NT2/D1 (cell line): ENCODE data around the gene ARPC2.

Experiments used
- YY1 ChIP-seq: IDR thresholded peaks from 2 replicates; pipeline ENCODE4 v1.6.1; 2011; ENCODE audit not compliant: insufficient read length, insufficient read depth
- ZNF274 ChIP-seq: IDR thresholded peaks from 2 replicates; pipeline ENCODE4 v1.6.1; 2011; ENCODE audit warnings: mild to moderate bottlenecking, low read depth, low read length

DNA sequence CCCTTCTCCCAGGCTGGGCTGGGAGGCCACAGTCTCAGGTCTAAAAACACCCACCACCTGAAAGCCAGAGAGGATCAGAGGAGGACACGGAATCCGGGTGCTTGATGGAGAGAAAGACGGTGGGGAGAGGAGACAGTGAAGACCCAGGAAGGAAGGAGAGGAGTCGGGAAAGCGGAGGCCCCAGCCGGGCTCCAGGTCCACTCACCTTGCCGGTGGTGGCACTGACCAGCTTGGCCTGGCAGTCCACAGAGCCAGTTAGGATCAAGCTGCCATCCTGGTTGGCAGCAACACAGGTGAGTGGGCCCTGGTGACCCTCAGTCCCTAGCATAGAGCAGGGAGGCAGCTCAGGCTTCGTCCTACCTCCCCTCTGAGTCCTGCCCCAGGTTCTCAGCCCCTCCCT, 48.6 kb downstream of the ARPC2 start:
- TF ChIP-seq YY1 (no peak), ZNF274 (no peak)
